Ishikawa (cell line): Measurements from ENCODE around the gene MRPS9.

Experiments used
- CEBPB ChIP-seq: IDR thresholded peaks from 2 replicates; pipeline ENCODE4 v1.6.1; 2012
- CREB1 ChIP-seq: IDR thresholded peaks from 2 replicates; pipeline ENCODE4 v1.6.1; 2012; ENCODE audit warnings: low read depth
- EGR1 ChIP-seq: IDR thresholded peaks from 2 replicates; pipeline ENCODE4 v1.6.1; 2012
- EP300 ChIP-seq: IDR thresholded peaks from 2 replicates; pipeline ENCODE4 v1.6.1; 2012; ENCODE audit warnings: borderline replicate concordance
- FOXM1 ChIP-seq: IDR thresholded peaks from 2 replicates; pipeline ENCODE4 v1.6.1; 2012; ENCODE audit warnings: low read depth, borderline replicate concordance
- NFIC ChIP-seq: IDR thresholded peaks from 2 replicates; pipeline ENCODE4 v1.6.1; 2012
- RAD21 ChIP-seq: IDR thresholded peaks from 2 replicates; pipeline ENCODE4 v1.6.1; 2012; ENCODE audit warnings: low read depth
- TAF1 ChIP-seq: IDR thresholded peaks from 2 replicates; pipeline ENCODE4 v1.6.1; 2012; ENCODE audit warnings: low read depth, mild to moderate bottlenecking
- TCF12 ChIP-seq: IDR thresholded peaks from 2 replicates; pipeline ENCODE4 v1.6.1; 2012; ENCODE audit warnings: low read depth
- TEAD4 ChIP-seq: IDR thresholded peaks from 2 replicates; pipeline ENCODE4 v1.6.1; 2012
- YY1 ChIP-seq: IDR thresholded peaks from 2 replicates; pipeline ENCODE4 v1.6.1; 2012; ENCODE audit warnings: low read depth
- ZBTB7A ChIP-seq: IDR thresholded peaks from 2 replicates; pipeline ENCODE4 v1.6.1; 2012; ENCODE audit warnings: low read depth
- TF ChIP-seq, protein P1 (sequence below): IDR thresholded peaks from 2 replicates; pipeline ENCODE4 v1.6.1; 2012
- TF ChIP-seq, protein P2 (sequence below): IDR thresholded peaks from 2 replicates; pipeline ENCODE4 v1.6.1; 2012; ENCODE audit warnings: low read depth, mild to moderate bottlenecking
- TF ChIP-seq, protein P3 (sequence below): IDR thresholded peaks from 2 replicates; pipeline ENCODE4 v1.6.1; 2012

MRPS9 gene

DNA sequence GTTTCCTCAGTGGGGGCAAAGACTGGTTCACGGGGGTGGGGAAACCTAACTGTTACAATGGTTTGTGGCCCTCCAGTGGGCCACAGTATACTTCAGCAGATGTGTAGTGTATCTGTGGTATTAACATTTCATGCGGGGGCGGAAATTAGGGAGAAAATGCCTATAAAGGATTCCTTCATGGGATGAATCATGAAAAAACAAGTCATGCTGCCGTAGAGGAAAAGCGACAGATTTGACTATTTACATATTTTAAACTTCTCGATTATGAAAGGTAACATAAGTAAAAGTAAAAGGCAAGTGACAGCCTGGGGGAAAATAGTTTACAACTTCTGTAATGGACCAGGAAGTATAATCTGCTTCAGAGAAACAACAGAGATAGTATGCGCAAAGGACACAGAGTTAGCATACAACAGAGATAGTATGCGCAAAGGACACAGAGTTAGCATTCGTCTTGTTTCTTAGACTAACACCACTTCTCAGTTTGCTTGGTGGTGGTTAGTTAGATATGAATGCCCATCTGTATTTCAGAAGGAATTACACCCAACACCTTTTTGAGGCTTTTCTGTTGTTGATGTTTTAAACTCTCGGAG, 41.1 kb downstream of the MRPS9 start:
- TF ChIP-seq, protein P1, sequence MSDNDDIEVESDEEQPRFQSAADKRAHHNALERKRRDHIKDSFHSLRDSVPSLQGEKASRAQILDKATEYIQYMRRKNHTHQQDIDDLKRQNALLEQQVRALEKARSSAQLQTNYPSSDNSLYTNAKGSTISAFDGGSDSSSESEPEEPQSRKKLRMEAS = no peak
- no peak for TF ChIP-seq EGR1

DNA sequence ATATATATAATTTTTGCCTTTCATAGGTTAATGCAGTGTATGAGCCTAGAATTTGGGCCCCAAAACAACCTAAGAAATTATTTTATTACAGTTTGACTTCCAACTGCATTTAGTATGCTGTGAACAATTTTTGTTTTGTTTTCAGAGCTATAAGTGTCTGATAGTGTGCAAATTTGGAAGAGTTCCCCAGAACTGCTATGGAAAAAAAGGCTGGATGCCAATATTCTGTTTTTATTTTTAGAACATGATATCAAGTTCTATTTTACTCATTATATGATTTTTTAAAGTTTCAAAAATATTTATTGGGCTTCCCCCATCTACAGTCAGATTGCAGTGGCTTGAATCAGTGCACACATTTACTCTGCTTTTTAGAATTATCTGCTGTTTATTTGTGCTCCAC, 42.6 kb downstream of the MRPS9 start:
- TF ChIP-seq NFIC (no peak), RAD21 (no peak), YY1 (no peak), CEBPB (no peak), TAF1 (no peak), TCF12 (no peak), EP300 (no peak), FOXM1 (no peak), ZBTB7A (no peak), EGR1 (no peak), TEAD4 (no peak), CREB1 (no peak)
- TF ChIP-seq, protein P1 = no peak
- TF ChIP-seq, protein P2, sequence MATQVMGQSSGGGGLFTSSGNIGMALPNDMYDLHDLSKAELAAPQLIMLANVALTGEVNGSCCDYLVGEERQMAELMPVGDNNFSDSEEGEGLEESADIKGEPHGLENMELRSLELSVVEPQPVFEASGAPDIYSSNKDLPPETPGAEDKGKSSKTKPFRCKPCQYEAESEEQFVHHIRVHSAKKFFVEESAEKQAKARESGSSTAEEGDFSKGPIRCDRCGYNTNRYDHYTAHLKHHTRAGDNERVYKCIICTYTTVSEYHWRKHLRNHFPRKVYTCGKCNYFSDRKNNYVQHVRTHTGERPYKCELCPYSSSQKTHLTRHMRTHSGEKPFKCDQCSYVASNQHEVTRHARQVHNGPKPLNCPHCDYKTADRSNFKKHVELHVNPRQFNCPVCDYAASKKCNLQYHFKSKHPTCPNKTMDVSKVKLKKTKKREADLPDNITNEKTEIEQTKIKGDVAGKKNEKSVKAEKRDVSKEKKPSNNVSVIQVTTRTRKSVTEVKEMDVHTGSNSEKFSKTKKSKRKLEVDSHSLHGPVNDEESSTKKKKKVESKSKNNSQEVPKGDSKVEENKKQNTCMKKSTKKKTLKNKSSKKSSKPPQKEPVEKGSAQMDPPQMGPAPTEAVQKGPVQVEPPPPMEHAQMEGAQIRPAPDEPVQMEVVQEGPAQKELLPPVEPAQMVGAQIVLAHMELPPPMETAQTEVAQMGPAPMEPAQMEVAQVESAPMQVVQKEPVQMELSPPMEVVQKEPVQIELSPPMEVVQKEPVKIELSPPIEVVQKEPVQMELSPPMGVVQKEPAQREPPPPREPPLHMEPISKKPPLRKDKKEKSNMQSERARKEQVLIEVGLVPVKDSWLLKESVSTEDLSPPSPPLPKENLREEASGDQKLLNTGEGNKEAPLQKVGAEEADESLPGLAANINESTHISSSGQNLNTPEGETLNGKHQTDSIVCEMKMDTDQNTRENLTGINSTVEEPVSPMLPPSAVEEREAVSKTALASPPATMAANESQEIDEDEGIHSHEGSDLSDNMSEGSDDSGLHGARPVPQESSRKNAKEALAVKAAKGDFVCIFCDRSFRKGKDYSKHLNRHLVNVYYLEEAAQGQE = no peak
- TF ChIP-seq, protein P3, sequence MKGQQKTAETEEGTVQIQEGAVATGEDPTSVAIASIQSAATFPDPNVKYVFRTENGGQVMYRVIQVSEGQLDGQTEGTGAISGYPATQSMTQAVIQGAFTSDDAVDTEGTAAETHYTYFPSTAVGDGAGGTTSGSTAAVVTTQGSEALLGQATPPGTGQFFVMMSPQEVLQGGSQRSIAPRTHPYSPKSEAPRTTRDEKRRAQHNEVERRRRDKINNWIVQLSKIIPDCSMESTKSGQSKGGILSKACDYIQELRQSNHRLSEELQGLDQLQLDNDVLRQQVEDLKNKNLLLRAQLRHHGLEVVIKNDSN = no peak

DNA sequence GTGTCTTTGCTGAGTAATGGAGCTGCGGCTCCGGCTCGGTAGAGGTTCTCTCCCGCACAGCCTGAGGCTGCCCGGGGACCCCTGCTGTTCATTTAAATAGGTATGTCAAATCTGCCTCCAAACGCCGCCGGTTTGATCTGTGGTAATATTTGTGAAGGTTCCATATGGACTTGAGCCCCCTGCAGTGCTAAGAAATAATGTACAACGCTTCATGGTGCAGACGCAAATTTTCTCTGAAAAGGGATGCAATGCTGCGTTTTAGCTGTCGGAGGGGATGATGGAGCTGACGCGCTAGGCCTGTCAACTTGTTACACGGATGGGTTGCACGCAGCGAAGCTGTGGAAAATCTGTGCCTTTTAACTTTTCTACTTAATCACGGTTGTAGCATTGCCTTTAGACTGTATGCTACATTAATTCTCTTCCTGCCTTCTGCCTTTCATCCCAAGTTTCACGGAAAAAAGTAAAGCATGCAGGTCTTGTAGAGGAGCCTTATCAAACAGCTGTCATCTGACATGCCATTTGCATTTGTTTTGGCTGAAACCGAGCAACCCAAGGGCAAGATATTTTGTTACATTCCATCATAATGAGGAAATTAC, 43.2 kb downstream of the MRPS9 start:
- TF ChIP-seq TCF12 = no peak
- TF ChIP-seq TAF1 = no peak
- no peak for TF ChIP-seq TEAD4
- TF ChIP-seq, protein P2 = no peak
- no peak for TF ChIP-seq FOXM1
- TF ChIP-seq RAD21 = no peak
- TF ChIP-seq, protein P1 = no peak
- TF ChIP-seq CEBPB = no peak
- no peak for TF ChIP-seq CREB1
- no peak for TF ChIP-seq ZBTB7A
- TF ChIP-seq YY1 = no peak
- TF ChIP-seq EGR1 = no peak
- no peak for TF ChIP-seq EP300
- TF ChIP-seq, protein P3 = no peak
- TF ChIP-seq NFIC = no peak

DNA sequence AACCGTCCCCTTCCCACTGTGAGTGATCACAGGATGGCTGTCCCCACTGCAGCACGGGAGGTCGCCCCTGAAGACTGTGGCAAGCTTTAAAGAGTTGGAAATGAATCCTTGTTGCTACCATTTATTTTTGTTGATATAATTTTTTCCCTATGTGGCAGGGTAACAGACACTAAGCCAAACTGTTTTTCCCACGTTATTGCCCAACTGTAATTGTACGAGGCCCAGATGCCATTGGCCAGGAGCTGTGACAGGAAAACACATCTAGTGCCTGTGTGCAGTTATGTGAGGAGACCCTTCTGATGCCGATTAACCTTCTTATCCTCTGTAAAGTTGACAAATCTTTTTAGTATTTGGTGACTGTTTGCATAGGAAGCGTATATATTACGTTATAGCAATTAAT, 44.2 kb downstream of the MRPS9 start:
- TF ChIP-seq EP300 (no peak), TAF1 (no peak), FOXM1 (no peak), RAD21 (no peak), CREB1 (no peak)
- TF ChIP-seq, protein P1 = no peak
- TF ChIP-seq, protein P2 = no peak
- TF ChIP-seq, protein P3 = no peak
